BJ (cell line): ENCODE measurements around the gene INTS15. TPM values are rescaled to one million over a fixed set of nuclear protein-coding genes. Genes with fewer than 3 reads are reported as not detected.
A peak's percentile ranks its signal among the peaks of the same experiment; 100 is the strongest.

Experiments
- CTCF ChIA-PET: fragments of 350-600 bp; formaldehyde crosslinking; extraction: SDS; loops from one replicate; lab custom pipeline; 2021; ENCODE audit warnings: antibody characterized with exemption, inconsistent platforms; lab: Yijun Ruan, JAX
- POLR2A ChIA-PET: fragments of 300-600 bp; sonication (Branson Sonifier 250); formaldehyde crosslinking; extraction: SDS; loops from one replicate; lab custom pipeline; 2021; ENCODE audit warnings: antibody characterized with exemption; lab: Charles Lee
- DNase-seq: peaks from one replicate; pipeline ENCODE4 v3.0.0-alpha.2; 2011; ENCODE audit warnings: low read depth
- H3K27me3 ChIP-seq: 2 replicates; pipeline ENCODE4 v1.6.0; 2011; ENCODE audit warnings: low read length; ENCODE audit not compliant: control insufficient read depth, insufficient read depth
- H3K36me3 ChIP-seq: 2 replicates; pipeline ENCODE4 v1.5.1; 2011; ENCODE audit warnings: low read length; ENCODE audit not compliant: control insufficient read depth, insufficient read depth
- H3K4me3 ChIP-seq: 2 replicates; pipeline ENCODE4 v1.5.1; 2011; ENCODE audit warnings: low read depth, mild to moderate bottlenecking, control low read depth, low read length
- polyA plus RNA-seq: library from polyadenylated mRNA; depleted of rRNA; stranded (reverse); fragments of >200 nt; gene quantifications from 2 replicates; pipeline ENCODE4 v1.2.3, GENCODE V29; 2011
- TF ChIP-seq, protein P1 (sequence below): IDR thresholded peaks from 2 replicates; pipeline ENCODE4 v1.5.1; 2011; ENCODE audit warnings: low read depth, mild to moderate bottlenecking, control low read depth, inconsistent platforms, low read length, moderate library complexity; ENCODE audit not compliant: insufficient read depth

INTS15 gene
- polyA plus RNA-seq, 1 experiment, result 22.6 TPM

DNA sequence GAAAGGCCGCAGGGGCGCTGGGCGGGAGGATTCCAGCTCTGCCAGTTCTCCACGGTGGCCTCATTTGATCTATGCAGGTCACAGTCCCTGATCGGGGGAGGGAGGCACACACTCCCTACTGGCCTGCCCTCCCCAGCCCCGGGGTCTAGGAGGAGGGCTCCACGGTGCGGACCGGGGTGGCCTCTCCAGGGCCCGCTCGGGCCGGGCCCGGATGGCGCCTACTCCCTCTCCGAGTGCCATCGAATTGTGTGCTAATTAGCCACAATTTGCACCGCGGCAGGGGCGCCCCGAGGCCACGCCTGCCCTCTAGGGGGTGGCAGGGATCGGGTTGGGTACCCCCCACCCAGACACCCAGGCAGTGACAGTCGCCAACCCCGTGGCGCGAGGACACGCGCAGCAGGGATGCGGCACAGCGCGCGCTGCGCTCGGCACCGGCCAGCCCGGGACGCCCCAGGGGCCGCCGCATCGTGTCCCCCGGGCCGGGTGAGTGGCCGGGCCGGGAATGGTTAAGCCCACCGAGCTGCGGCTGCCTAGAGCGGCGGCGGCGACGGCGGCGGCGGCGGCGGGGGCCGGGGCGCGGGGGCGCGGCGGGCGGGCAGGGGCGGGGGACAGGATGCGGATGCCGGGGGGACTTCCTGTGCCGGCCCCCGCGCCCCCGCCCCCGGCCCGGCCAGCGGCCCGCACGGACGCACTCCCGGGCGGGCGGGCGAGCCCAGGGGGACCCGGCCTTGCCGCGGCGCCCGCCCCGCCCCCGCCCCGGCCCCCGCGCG, 25.3 kb downstream of the INTS15 start, which contains the start of gene ZNF853:
Gene ZNF853 (plus strand): TSS at position 658 of the 770 bp plus-strand sequence. CDS start 565 bp downstream, outside the sequence.
- no peaks in the 10 kb centered on the region for H3K36me3 ChIP-seq
- TF ChIP-seq, protein P1, sequence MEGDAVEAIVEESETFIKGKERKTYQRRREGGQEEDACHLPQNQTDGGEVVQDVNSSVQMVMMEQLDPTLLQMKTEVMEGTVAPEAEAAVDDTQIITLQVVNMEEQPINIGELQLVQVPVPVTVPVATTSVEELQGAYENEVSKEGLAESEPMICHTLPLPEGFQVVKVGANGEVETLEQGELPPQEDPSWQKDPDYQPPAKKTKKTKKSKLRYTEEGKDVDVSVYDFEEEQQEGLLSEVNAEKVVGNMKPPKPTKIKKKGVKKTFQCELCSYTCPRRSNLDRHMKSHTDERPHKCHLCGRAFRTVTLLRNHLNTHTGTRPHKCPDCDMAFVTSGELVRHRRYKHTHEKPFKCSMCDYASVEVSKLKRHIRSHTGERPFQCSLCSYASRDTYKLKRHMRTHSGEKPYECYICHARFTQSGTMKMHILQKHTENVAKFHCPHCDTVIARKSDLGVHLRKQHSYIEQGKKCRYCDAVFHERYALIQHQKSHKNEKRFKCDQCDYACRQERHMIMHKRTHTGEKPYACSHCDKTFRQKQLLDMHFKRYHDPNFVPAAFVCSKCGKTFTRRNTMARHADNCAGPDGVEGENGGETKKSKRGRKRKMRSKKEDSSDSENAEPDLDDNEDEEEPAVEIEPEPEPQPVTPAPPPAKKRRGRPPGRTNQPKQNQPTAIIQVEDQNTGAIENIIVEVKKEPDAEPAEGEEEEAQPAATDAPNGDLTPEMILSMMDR, result no peak
- H3K27me3 ChIP-seq, result peaks cover 10% of the 10 kb centered on the region
- DNase-seq, result no peak
- POLR2A ChIA-PET, result no interaction called here
- CTCF ChIA-PET, result interaction anchor here (1.0 kb wide), 1 partner anchor 14 kb away, joined by 3 read pairs; no protein-coding TSS in a partner anchor
- H3K4me3 ChIP-seq, result peak within 1 kb of the TSS; percentile 47

DNA sequence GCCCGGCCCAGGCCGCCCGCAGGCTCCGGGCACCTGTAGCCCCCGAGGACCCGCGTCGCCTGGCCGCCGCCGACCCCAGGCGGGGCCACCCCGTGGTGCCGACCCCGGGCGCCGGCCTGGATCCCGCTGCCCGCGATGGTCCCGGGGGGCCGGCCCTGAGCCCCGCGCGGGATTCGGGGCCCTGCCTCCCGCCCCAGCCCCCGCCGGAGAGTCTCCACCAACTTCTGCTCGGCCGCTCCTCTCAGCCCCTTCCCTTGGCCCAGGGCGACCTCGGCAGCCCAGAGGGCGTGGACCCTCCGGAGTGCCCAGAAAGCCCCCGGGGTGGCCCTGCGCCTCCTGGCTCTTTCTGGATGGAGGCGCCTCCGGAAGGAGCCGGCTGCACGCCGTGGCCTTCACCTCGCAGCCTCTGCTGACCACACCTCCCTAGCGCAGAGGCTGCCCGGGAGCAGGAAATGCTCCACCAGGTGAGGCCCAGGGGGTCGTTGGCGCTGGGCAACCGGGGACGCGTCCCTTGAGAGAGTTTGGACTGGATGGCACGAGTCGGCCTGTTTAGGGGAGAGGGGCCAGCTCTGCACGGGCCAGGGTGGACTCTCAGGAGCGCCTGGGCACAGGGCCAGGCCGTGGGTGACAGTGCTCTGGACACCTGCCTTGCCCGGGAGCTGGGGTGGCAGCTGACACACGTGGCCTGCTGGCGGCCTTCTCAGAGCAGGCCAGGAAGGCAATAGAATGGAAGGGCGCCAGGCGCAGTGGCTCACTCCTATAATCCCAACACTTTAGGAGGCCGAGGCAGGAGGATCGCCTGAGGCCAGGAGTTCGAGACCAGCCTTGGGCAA, 26.1 kb downstream of the INTS15 start:
- TF ChIP-seq, protein P1, result no peak
- POLR2A ChIA-PET, result no interaction called here
- Histone ChIP-seq H3K4me3 (peak overlapping the region; percentile 47), H3K36me3 (no peaks in the 10 kb centered on the region), H3K27me3 (peaks cover 10% of the 10 kb centered on the region)
- no peak for DNase-seq
- CTCF ChIA-PET, result no interaction called here

DNA sequence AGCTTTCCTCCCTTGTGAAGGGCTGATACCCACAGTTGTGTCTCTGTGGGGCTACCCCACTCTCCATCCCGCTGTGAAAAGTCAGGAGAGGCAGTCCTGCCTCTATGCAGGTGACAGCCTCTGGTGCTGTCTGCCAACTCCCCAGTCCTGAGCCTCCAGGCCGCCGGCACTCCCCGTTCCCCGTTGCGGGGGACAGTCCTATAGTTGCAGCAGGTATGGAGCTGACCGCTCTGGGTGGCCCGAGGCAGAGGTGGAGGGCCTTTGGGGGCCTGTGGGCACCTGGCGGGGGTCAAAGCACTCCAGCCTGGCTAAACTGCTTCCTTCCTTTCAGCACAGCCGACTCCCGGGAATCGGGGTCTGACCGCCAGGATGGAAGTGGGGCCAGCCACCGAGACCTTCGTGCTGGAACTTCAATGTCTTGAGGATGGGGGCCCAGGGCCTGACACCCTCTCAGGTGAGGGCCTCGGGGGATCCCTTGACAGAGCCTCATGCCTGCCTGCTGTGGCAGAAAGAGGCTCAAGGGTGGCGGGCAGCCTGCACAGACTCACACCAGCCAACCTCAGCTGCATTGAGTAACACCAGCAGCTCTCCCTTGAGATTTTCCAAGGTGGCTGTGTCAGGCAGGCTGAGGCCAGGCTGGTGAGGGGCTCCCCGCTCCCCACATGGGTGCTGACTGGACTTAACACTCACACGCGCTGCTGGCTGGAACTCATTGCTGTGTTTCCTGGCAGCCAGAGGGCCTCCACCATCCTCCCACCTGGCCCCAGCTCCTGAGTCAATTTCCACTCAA, 27.2 kb downstream of the INTS15 start:
- no peak overlapping the region for H3K4me3 ChIP-seq
- CTCF ChIA-PET, result interaction anchor here (0.6 to 1.3 kb wide), 3 partner anchors 14 to 27 kb away, joined by 3 to 4 read pairs (median 4); partner anchors contain the start of gene INTS15
- POLR2A ChIA-PET, result interaction anchor here (0.7 kb wide), 1 partner anchor 40 kb away, joined by 9 read pairs; the partner anchor contains the start of gene ZDHHC4

DNA sequence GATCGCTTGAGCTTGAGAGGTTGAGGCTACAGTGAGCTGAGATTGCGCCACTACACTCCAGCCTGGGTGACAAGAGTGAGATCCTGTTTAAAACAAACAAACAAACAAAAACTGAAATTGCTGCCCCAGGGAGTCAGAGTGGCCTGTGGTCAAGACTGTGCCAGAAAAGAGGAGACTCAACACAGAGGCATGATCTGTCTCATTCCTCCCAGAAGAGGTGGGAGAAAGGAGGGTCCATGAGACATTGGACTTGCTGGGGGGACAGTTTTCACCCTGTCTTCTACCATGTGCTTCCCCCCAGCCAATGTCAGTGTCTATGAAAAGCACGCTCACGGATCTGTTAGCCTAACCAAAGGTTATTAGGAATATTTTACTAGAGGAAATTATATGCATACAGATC, 28.8 kb downstream of the INTS15 start:
- POLR2A ChIA-PET, result no interaction called here
- CTCF ChIA-PET, result no interaction called here
- Histone ChIP-seq H3K36me3 (no peaks in the 10 kb centered on the region), H3K27me3 (peaks cover 10% of the 10 kb centered on the region), H3K4me3 (no peak overlapping the region)
- DNase-seq, result no peak
- TF ChIP-seq, protein P1, result no peak

More for the DNA sequence above, 27.2 kb downstream of the INTS15 start:
- no peak for DNase-seq
- TF ChIP-seq, protein P1, result no peak
- Histone ChIP-seq H3K27me3 (peaks cover 10% of the 10 kb centered on the region), H3K36me3 (no peaks in the 10 kb centered on the region)
